Astrocyte (in vitro differentiated cells and primary cell): ENCODE measurements around the gene NSD1. TPM values are rescaled to one million over a fixed set of nuclear protein-coding genes. Genes with fewer than 3 reads are reported as not detected.

Experiments used
- DNase-seq: peaks from one replicate; pipeline ENCODE4 v3.0.0-alpha.2; 2010; ENCODE audit warnings: low read depth
- FAIRE-seq: peaks from 2 replicates; lab custom pipeline; 2011; peaks lifted over from hg19 to GRCh38; lab: Jason Lieb, UNC
- H2AFZ ChIP-seq: 2 replicates; pipeline ENCODE4 v1.6.0; 2012; ENCODE audit warnings: low read depth, low read length, inconsistent platforms
- H3K27ac ChIP-seq: 2 replicates; pipeline ENCODE4 v1.5.1; 2011; ENCODE audit warnings: low read depth, low read length, inconsistent platforms
- H3K27me3 ChIP-seq: 2 replicates; pipeline ENCODE4 v1.6.0; 2011; ENCODE audit warnings: low read length, inconsistent platforms; ENCODE audit not compliant: insufficient read depth
- H3K36me3 ChIP-seq: 2 replicates; pipeline ENCODE4 v1.5.1; 2011; ENCODE audit warnings: low read length, inconsistent platforms; ENCODE audit not compliant: insufficient read depth
- H3K4me1 ChIP-seq: 2 replicates; pipeline ENCODE4 v1.5.1; 2011; ENCODE audit warnings: low read length, inconsistent platforms; ENCODE audit not compliant: insufficient read depth
- H3K4me2 ChIP-seq: 2 replicates; pipeline ENCODE4 v1.6.0; 2012; ENCODE audit warnings: low read length, inconsistent platforms
- H3K4me3 ChIP-seq: 2 replicates; pipeline ENCODE4 v1.5.1; 2011; ENCODE audit warnings: low read depth, mild to moderate bottlenecking, low read length, inconsistent platforms; ENCODE audit not compliant: insufficient read depth
- H3K79me2 ChIP-seq: 2 replicates; pipeline ENCODE4 v1.6.0; 2012; ENCODE audit warnings: mild to moderate bottlenecking, low read length, inconsistent platforms; ENCODE audit not compliant: insufficient read depth
- H3K9ac ChIP-seq: 2 replicates; pipeline ENCODE4 v1.6.0; 2012; ENCODE audit warnings: mild to moderate bottlenecking, low read length, inconsistent platforms
- H3K9me3 ChIP-seq: 2 replicates; pipeline ENCODE4 v1.5.1; 2012; ENCODE audit warnings: low read depth, mild to moderate bottlenecking, low read length, inconsistent platforms; ENCODE audit not compliant: insufficient read depth
- H4K20me1 ChIP-seq: 2 replicates; pipeline ENCODE4 v1.6.0; 2012; ENCODE audit warnings: low read length, inconsistent platforms; ENCODE audit not compliant: insufficient read depth
- H3K27ac Mint-ChIP-seq: one replicate; pipeline ENCODE4 v1.8.0; 2021; ENCODE audit warnings: mild to moderate bottlenecking, mixed read lengths; ENCODE audit not compliant: unreplicated experiment
- H3K27me3 Mint-ChIP-seq: one replicate; pipeline ENCODE4 v1.8.0; 2021; ENCODE audit warnings: low read depth, mixed read lengths; ENCODE audit not compliant: unreplicated experiment
- H3K36me3 Mint-ChIP-seq: one replicate; pipeline ENCODE4 v1.8.0; 2021; ENCODE audit warnings: low read depth, mixed read lengths; ENCODE audit not compliant: unreplicated experiment
- H3K4me1 Mint-ChIP-seq: one replicate; pipeline ENCODE4 v1.8.0; 2021; ENCODE audit warnings: low read depth, mixed read lengths; ENCODE audit not compliant: unreplicated experiment
- H3K4me3 Mint-ChIP-seq: one replicate; pipeline ENCODE4 v1.8.0; 2021; ENCODE audit warnings: mild to moderate bottlenecking, moderate library complexity, mixed read lengths; ENCODE audit not compliant: unreplicated experiment
- H3K9me3 Mint-ChIP-seq: one replicate; pipeline ENCODE4 v1.8.0; 2021; ENCODE audit warnings: mild to moderate bottlenecking, mixed read lengths; ENCODE audit not compliant: unreplicated experiment
- EZH2 ChIP-seq: IDR thresholded peaks from 2 replicates; pipeline ENCODE4 v1.6.1; 2012; ENCODE audit warnings: mild to moderate bottlenecking, low read length, inconsistent platforms; ENCODE audit not compliant: insufficient read depth
- total RNA-seq: library from RNA; stranded (reverse); gene quantifications from 2 replicates; pipeline ENCODE4 v1.2.1, GENCODE V29; 2021
- TF ChIP-seq, protein P1 (sequence below): IDR thresholded peaks from 2 replicates; pipeline ENCODE4 v1.5.1; 2011; ENCODE audit warnings: low read depth, mild to moderate bottlenecking, inconsistent platforms, low read length, moderate library complexity; ENCODE audit not compliant: insufficient read depth

Gene NSD1
- total RNA-seq, 1 donor from 2014 or later: 71.9 TPM

DNA sequence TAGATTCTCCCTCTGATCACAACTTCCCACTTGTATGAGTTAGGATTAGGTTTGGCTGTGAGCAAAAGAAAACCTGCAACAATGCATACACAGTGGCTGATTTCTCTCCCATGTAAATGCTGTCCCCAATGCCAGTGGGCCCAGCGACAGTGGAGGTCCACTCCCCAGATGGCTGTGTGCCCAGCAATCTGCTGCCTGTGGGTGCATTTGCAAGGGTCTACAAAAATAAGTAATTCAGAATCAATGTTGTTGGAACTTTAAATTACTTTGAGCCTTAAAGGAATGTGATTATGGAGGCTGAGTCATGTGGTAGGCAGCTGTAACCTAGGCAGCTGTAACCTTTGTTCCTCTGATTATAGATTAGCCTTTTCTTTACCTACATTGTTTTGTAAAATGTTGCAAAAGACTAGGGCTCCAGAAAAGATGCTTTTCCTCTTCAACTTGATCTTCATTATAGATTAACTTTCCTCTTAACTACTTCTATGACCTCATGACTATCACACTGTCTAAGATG is 192.4 kb downstream of the NSD1 start:
- no peak overlapping the region for H2AFZ ChIP-seq
- Mint-ChIP-seq H3K9me3 (no peaks in the 10 kb centered on the region), H3K4me3 (peak overlapping the region; percentile 4), H3K27ac (peak overlapping the region; percentile 76), H3K27me3 (no peaks in the 10 kb centered on the region), H3K4me1 (peaks cover 17% of the 10 kb centered on the region), H3K36me3 (peaks cover 15% of the 10 kb centered on the region)
- FAIRE-seq (no peak), DNase-seq (no peak)
- TF ChIP-seq EZH2: no peak
- TF ChIP-seq, protein P1, sequence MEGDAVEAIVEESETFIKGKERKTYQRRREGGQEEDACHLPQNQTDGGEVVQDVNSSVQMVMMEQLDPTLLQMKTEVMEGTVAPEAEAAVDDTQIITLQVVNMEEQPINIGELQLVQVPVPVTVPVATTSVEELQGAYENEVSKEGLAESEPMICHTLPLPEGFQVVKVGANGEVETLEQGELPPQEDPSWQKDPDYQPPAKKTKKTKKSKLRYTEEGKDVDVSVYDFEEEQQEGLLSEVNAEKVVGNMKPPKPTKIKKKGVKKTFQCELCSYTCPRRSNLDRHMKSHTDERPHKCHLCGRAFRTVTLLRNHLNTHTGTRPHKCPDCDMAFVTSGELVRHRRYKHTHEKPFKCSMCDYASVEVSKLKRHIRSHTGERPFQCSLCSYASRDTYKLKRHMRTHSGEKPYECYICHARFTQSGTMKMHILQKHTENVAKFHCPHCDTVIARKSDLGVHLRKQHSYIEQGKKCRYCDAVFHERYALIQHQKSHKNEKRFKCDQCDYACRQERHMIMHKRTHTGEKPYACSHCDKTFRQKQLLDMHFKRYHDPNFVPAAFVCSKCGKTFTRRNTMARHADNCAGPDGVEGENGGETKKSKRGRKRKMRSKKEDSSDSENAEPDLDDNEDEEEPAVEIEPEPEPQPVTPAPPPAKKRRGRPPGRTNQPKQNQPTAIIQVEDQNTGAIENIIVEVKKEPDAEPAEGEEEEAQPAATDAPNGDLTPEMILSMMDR: no peak
- H3K4me2 ChIP-seq: peak overlapping the region; percentile 35
- no peaks in the 10 kb centered on the region for H3K9me3 ChIP-seq
- peaks cover 1% of the 10 kb centered on the region for H3K36me3 ChIP-seq
- no peak overlapping the region for H3K9ac ChIP-seq
- H3K27ac ChIP-seq: no peak overlapping the region
- H4K20me1 ChIP-seq: peaks cover 23% of the 10 kb centered on the region
- H3K27me3 ChIP-seq: no peaks in the 10 kb centered on the region
- no peaks in the 10 kb centered on the region for H3K79me2 ChIP-seq
- peaks cover 21% of the 10 kb centered on the region for H3K4me1 ChIP-seq
- H3K4me3 ChIP-seq: no peak overlapping the region

DNA sequence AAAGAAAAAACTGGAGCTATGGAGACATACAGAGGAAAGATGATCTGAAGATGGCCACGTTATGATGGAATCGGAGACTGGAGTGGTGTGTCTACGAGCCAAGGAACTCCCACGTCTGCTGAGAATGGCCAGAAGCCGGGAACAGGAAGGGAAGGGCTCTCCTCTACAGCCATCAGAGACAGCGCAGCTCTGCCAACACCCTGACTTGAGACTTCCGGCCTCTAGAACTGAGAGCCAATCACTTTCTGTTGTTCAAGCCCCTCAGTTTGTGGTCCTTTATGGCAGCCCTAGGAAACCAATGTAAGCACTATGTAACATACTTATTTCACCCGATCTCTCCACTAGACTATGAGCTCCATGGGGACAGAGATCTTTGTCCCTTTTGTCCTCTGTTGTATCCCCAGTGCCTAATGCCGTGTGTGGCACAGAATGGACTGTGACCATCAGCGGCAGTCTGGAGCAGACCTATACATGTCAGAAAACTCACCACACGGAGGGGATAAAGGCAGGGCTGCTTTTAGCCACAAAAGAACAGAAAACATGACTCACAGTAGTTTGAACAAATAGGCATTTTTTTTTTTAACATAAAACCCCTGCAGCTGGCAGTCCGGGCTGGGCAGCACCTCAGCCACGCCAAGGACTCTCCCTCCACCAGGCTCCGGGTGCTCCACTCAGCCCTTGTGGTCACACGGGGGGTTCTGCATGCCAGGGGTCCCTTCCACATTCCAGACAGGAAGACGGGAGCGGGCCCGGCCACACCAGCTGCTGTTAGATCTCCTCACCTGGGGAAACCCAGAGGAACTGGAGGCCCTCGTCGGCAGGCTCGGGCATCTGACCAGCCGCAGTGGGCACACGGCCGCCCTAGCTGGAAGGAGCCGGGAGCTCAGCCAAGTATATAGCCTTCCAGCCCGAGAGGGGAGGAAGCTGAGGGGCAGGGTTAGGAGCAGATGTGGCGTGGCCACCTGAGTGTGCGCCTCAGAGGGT is 194.3 kb downstream of the NSD1 start:
- FAIRE-seq (no peak), DNase-seq (peak; percentile 75)
- Mint-ChIP-seq H3K36me3 (peaks cover 15% of the 10 kb centered on the region), H3K4me3 (no peak overlapping the region), H3K27ac (peak overlapping the region; percentile 88), H3K4me1 (peaks cover 14% of the 10 kb centered on the region), H3K9me3 (no peaks in the 10 kb centered on the region), H3K27me3 (no peaks in the 10 kb centered on the region)
- Histone ChIP-seq H3K79me2 (peaks cover 4% of the 10 kb centered on the region), H3K4me1 (peaks cover 21% of the 10 kb centered on the region), H3K9ac (peak overlapping the region; percentile 65), H3K27me3 (no peaks in the 10 kb centered on the region), H3K9me3 (no peaks in the 10 kb centered on the region), H4K20me1 (peaks cover 38% of the 10 kb centered on the region), H3K4me3 (no peak overlapping the region), H3K4me2 (peak overlapping the region; percentile 79), H3K27ac (peak overlapping the region; percentile 61), H3K36me3 (peaks cover 2% of the 10 kb centered on the region), H2AFZ (peak overlapping the region; percentile 74)
- TF ChIP-seq, protein P1: no peak
- TF ChIP-seq EZH2: no peak
